Thyroid gland (tissue), 4 donors: ENCODE results near the gene TNNI2. TPM values are rescaled to one million over a fixed set of nuclear protein-coding genes. Genes with fewer than 3 reads are reported as not detected.

Experiments
- DNase-seq, 2 donors: peaks; one replicate each; pipeline ENCODE4 v3.0.0-alpha.2; 2019
- H3K27ac ChIP-seq, 3 donors: fragments of 200-600 bp; sonication (generic); 1 replicate in 2 of 3; 2 replicates in 1 of 3; pipeline ENCODE4 v1.5.1; 2016 to 2019; ENCODE audit warnings: mild to moderate bottlenecking in 1 of 3, moderate library complexity in 1 of 3
- H3K27me3 ChIP-seq: fragments of 200-600 bp; sonication (generic); one replicate; pipeline ENCODE4 v1.5.1; 2019
- H3K36me3 ChIP-seq, 2 donors: fragments of 200-600 bp; sonication (generic); one replicate each; pipeline ENCODE4 v1.5.1; 2016 to 2019
- H3K4me1 ChIP-seq, 2 donors: fragments of 200-600 bp; sonication (generic); one replicate each; pipeline ENCODE4 v1.5.1; 2017 to 2019
- H3K4me3 ChIP-seq, 3 donors: fragments of 200-600 bp; sonication (generic); replicated peaks in 1 of 3; 1 replicate in 2 of 3; 2 replicates in 1 of 3; pipeline ENCODE4 v1.5.1; 2016; ENCODE audit warnings: mild to moderate bottlenecking in 1 of 3
- H3K9me3 ChIP-seq: fragments of 200-600 bp; sonication (generic); one replicate; pipeline ENCODE4 v1.5.1; 2017
- POLR2A ChIP-seq, 2 donors: fragments of 450-650 bp; IDR thresholded peaks; one replicate each; pipeline ENCODE4 v1.6.1; 2017; ENCODE audit warnings: antibody characterized with exemption in 2 of 2, mild to moderate bottlenecking in 2 of 2, moderate library complexity in 1 of 2
- WGBS, 2 donors: methylation state at CpG; one replicate each; pipeline ENCODE4 v1.1.5; 2017; 5-methylcytosine and 5-hydroxymethylcytosine counted together
- intact Hi-C: fragments of 100-400 bp; cut with DNase I; formaldehyde crosslinking; loops from one replicate; pipeline ENCODE4 v1.15.1; 2023
- total RNA-seq, 4 donors: library from RNA; depleted of rRNA; stranded (reverse); fragments of >200 nt; gene quantifications; one replicate each; pipeline ENCODE4 v1.2.3, GENCODE V29; 2016
- TF ChIP-seq, protein P1 (sequence below), 6 experiments: fragments of 200-600 bp in 3 of 6; fragments of 450-650 bp in 3 of 6; sonication (generic) in 3 of 6; IDR thresholded peaks; one replicate each; pipeline ENCODE4 v1.5.1; 2016 to 2019; ENCODE audit warnings: antibody characterized with exemption in 6 of 6, mild to moderate bottlenecking in 2 of 6, inconsistent platforms in 1 of 6, moderate library complexity in 1 of 6

Gene TNNI2
- total RNA-seq, 4 donors from 2014 or later, result not detected

GRCh38 chr11:1822648-1823375 lies 16.0 kb upstream of the TNNI2 start:
- 83 to 93% methylated on average over 5 to 6 of the region's 8 CpGs for WGBS, 2 donors
- Histone ChIP-seq H3K4me1 (peaks cover 0 to 10% of the 10 kb centered on the region in 2 donors), H3K27me3 (no peaks in the 10 kb centered on the region)

DNA sequence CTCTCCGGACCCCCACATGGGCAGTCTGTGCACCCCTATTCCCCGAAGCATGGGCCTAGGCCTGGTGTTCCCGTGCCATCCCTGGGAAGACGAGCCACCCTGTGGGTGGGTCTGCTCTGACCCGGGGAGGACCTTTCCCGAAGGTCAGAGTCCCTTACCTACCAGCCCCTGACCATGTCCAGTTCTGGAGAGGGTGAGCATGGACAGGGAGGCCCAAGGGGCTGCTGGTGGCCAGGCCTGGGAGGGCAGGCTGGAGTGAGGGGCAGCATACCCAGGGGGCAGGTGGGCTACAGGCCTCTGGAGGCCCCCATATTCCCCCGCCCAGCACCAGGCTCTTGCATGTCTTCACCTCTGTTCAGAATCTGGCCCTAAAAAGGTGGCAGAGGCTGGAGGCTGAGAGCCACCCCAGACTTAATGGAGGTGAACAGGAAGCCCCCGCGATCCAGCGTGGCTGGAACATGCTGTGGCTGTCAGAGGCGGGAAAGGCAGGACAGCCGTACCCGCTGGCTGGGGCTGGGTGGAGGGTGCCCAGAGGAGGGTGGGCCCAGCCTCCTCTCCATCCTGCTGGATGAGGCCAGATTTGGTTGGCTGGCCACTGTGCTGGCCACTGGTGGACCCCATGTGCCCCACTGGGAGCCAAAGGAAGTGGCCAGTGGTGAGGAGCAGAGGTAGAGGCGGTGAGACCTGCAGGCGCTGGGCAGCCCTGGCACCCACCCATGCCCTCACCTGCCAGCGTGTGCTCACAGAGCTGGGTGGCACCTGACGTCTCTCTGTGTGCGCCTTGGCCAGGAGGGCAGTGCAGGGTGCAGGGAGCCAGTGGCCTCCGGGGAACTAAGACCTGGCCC lies 15.2 kb upstream of the TNNI2 start:
- no peaks in the 10 kb centered on the region for H3K36me3 ChIP-seq
- no peaks in the 10 kb centered on the region for H3K27me3 ChIP-seq
- intact Hi-C loops, result no loop called here
- peaks cover 0 to 10% of the 10 kb centered on the region in 2 donors for H3K4me1 ChIP-seq
- no peak for DNase-seq
- 94% methylated on average over 12 to 13 of the region's 19 CpGs for WGBS, 2 donors
- H3K9me3 ChIP-seq, result no peaks in the 10 kb centered on the region
- H3K27ac ChIP-seq, result no peak overlapping the region
- TF ChIP-seq, protein P1, sequence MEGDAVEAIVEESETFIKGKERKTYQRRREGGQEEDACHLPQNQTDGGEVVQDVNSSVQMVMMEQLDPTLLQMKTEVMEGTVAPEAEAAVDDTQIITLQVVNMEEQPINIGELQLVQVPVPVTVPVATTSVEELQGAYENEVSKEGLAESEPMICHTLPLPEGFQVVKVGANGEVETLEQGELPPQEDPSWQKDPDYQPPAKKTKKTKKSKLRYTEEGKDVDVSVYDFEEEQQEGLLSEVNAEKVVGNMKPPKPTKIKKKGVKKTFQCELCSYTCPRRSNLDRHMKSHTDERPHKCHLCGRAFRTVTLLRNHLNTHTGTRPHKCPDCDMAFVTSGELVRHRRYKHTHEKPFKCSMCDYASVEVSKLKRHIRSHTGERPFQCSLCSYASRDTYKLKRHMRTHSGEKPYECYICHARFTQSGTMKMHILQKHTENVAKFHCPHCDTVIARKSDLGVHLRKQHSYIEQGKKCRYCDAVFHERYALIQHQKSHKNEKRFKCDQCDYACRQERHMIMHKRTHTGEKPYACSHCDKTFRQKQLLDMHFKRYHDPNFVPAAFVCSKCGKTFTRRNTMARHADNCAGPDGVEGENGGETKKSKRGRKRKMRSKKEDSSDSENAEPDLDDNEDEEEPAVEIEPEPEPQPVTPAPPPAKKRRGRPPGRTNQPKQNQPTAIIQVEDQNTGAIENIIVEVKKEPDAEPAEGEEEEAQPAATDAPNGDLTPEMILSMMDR (IDR thresholded peaks at IDR 0.05), result no peak
- no peak for TF ChIP-seq POLR2A (IDR thresholded peaks at IDR 0.05)
- no peak overlapping the region for H3K4me3 ChIP-seq

More at GRCh38 chr11:1822648-1823375, 16.0 kb upstream of the TNNI2 start:
- DNase-seq, result no peak
- H3K27ac ChIP-seq, result no peak overlapping the region
- TF ChIP-seq, protein P1 (IDR thresholded peaks at IDR 0.05), result no peak
- TF ChIP-seq POLR2A (IDR thresholded peaks at IDR 0.05), result no peak
- no peaks in the 10 kb centered on the region for H3K9me3 ChIP-seq
- intact Hi-C loops, result no loop called here
- no peak overlapping the region for H3K4me3 ChIP-seq
- H3K36me3 ChIP-seq, result no peaks in the 10 kb centered on the region

DNA sequence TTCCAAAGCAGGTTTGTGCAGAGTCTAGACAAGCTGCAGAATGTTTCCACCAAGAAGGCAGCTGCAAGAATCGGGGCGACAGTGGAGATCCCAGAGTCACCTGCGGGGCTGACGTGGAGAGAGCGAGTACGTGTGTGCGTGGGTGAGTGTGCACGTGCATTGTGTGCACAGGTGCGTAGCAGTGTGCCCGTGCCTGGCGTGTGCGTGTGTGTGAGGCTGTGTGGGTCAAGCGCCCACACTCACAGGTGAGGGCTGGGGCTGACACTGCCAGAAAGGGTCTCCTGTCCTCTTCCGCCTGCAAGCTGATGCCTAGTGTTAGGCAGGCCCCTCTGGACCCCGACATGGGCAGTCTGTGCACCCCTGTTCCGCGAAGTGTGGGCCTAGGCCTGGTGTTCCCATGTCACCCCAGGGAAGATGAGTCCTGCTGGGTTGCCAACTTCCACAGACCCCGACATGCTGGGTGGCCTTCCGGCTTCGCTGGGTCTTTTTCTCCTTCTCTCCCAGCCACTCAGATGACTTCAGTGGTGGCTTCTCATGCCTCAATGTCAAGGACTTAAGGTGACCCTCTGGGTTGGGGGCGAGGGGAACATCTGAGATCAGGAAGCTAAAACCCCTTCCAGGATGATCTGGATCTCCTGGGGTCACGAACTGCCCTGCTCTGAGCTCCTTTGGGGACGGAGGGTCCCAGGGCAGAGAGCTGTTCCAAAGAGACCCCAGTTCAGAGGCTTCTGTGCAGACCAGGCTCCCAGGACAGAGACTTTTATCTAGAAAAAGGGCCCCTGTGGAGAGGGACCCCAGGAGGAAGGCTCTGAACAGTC lies 14.4 kb upstream of the TNNI2 start:
- no peak overlapping the region for H3K4me3 ChIP-seq
- H3K36me3 ChIP-seq, result no peaks in the 10 kb centered on the region
- peaks cover 0 to 10% of the 10 kb centered on the region in 2 donors for H3K4me1 ChIP-seq
- WGBS, 2 donors, result 92% methylated on average over 19 to 21 of the region's 23 CpGs
- H3K27me3 ChIP-seq, result no peaks in the 10 kb centered on the region
- DNase-seq, result no peak
- no peak for TF ChIP-seq POLR2A (IDR thresholded peaks at IDR 0.05)
- TF ChIP-seq, protein P1 (IDR thresholded peaks at IDR 0.05), result no peak
- intact Hi-C loops, result no loop called here
- H3K27ac ChIP-seq, result no peak overlapping the region
- H3K9me3 ChIP-seq, result no peaks in the 10 kb centered on the region

DNA sequence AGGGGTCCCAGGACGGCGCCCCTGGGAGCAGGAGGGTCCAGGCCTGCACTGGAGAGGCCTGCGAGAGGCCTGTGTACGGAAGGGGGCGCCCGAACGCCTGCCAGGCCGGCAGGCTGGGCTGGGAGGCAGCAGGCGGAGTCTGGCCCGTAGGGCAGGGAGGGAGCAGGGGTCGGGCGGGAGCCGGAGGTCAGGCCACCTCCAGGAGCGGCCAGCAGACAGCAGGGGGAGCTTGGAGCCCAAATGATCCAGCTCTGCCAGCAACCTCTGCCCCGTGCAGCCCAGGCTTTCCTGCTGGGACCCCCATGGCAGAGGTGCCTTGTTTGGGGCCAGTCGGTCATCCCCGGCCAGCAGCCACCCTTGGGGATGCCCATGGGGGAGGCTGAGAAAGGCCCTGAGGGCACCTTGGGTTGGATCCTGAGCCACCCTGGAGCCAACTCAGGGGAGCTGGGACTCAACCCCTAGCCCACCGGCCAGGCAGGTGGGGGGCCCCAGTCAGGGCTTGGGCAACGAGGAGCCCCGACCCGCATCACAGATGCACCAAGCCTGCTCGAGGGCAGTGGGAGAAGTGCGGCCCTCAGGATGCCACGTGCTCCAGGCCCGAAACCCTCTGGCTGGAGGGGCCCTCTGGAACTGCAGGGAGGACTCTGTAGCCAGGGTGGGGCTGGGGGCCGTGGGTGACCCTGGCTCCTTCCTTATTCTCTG lies 13.6 kb upstream of the TNNI2 start:
- H3K9me3 ChIP-seq, result no peaks in the 10 kb centered on the region
- WGBS, 2 donors, result 37 to 76% methylated on average over 8 to 13 of the region's 26 CpGs
- no peak for DNase-seq
- H3K36me3 ChIP-seq, result no peaks in the 10 kb centered on the region
- H3K4me1 ChIP-seq, result peaks cover 0 to 10% of the 10 kb centered on the region in 2 donors
- H3K27ac ChIP-seq, result no peak overlapping the region
- TF ChIP-seq, protein P1 (IDR thresholded peaks at IDR 0.05), result no peak
- no peak for TF ChIP-seq POLR2A (IDR thresholded peaks at IDR 0.05)
- H3K27me3 ChIP-seq, result no peaks in the 10 kb centered on the region
- no peak overlapping the region for H3K4me3 ChIP-seq
- intact Hi-C loops, result no loop called here
